Panc1 (cell line): Measurements from ENCODE around the gene PIGL. TPM values are rescaled to one million over a fixed set of nuclear protein-coding genes. Genes with fewer than 3 reads are reported as not detected.

Experiments
- ATAC-seq: fragments of 200-7000 bp; cut with Tn5 transposase; 2 replicates; pipeline ENCODE4 v1.9.1; 2020; ENCODE audit warnings: mild to moderate bottlenecking, moderate library complexity
- BruUV-seq: library from RNA; stranded (reverse); fragments of 400-500 nt; replicated peaks from 2 replicates; lab custom pipeline; 2021; lab: Mats Ljungman, UMichigan
- CTCF ChIA-PET: fragments of 300-600 bp; sonication (Branson Sonifier 250); formaldehyde crosslinking; loops from one replicate; lab custom pipeline; 2022; ENCODE audit warnings: antibody characterized with exemption; lab: Charles Lee
- POLR2A ChIA-PET: fragments of 300-600 bp; sonication (Branson Sonifier 250); formaldehyde crosslinking; loops from one replicate; lab custom pipeline; 2022; ENCODE audit warnings: antibody characterized with exemption; lab: Charles Lee
- DNase-seq: peaks from one replicate; pipeline ENCODE4 v3.0.0-alpha.2; 2010; ENCODE audit warnings: low read depth, low spot score
- H3K27ac ChIP-seq: 2 replicates; pipeline ENCODE4 v1.5.1; 2011; ENCODE audit warnings: mild to moderate bottlenecking, low read length, inconsistent platforms
- H3K27me3 ChIP-seq: fragments of 200-500 bp; sonication (Bioruptor generic); 2 replicates; pipeline ENCODE4 v1.6.0; 2014; ENCODE audit warnings: low read length, inconsistent platforms; ENCODE audit not compliant: control insufficient read depth, insufficient read depth
- H3K36me3 ChIP-seq: fragments of 200-500 bp; sonication (Bioruptor generic); 2 replicates; pipeline ENCODE4 v1.5.1; 2014; ENCODE audit warnings: inconsistent platforms, mild to moderate bottlenecking, low read length, moderate library complexity; ENCODE audit not compliant: control insufficient read depth, insufficient read depth
- H3K4me1 ChIP-seq: 2 replicates; pipeline ENCODE4 v1.5.1; 2011; ENCODE audit warnings: inconsistent platforms, mild to moderate bottlenecking, low read length, moderate library complexity; ENCODE audit not compliant: control insufficient read depth, insufficient read depth
- H3K4me3 ChIP-seq, 2 experiments: 2 replicates each; pipeline ENCODE4 v1.5.1; 2011 to 2012; ENCODE audit warnings: low read depth in 2 of 2, low read length in 2 of 2, mild to moderate bottlenecking in 2 of 2, inconsistent platforms in 1 of 2, moderate library complexity in 1 of 2
- H3K9me3 ChIP-seq: fragments of 200-500 bp; sonication (Bioruptor generic); 2 replicates; pipeline ENCODE4 v1.5.1; 2014; ENCODE audit warnings: low read depth, mild to moderate bottlenecking, inconsistent platforms, low read length, moderate library complexity; ENCODE audit not compliant: control insufficient read depth, insufficient read depth
- CTCF ChIP-seq: fragments of 450-650 bp; IDR thresholded peaks from 2 replicates; pipeline ENCODE4 v1.5.1; 2017; ENCODE audit warnings: mild to moderate bottlenecking
- POLR2AphosphoS5 ChIP-seq: IDR thresholded peaks from 2 replicates; pipeline ENCODE4 v1.6.1; 2012; ENCODE audit warnings: mild to moderate bottlenecking, low read depth, low read length, moderate library complexity
- REST ChIP-seq, 2 experiments: IDR thresholded peaks; 2 replicates each; pipeline ENCODE4 v1.6.1; 2011 to 2012; ENCODE audit warnings: low read depth in 2 of 2, control low read depth in 1 of 2, low read length in 1 of 2, mild to moderate bottlenecking in 1 of 2, moderate library complexity in 1 of 2; ENCODE audit not compliant: insufficient read depth in 1 of 2
- SIN3A ChIP-seq: IDR thresholded peaks from 2 replicates; pipeline ENCODE4 v1.6.1; 2012; ENCODE audit warnings: low read depth, mild to moderate bottlenecking, low read length, moderate library complexity, borderline replicate concordance; ENCODE audit not compliant: insufficient read depth
- TCF7L2 ChIP-seq: IDR thresholded peaks from 2 replicates; pipeline ENCODE4 v1.6.1; 2011; ENCODE audit warnings: mild to moderate bottlenecking, low read depth, low read length, inconsistent platforms
- in situ Hi-C: cut with HindIII; loops from 2 replicates; pipeline ENCODE4 v1.10.0; 2016; ENCODE audit warnings: low sequenced_read_pairs, low pct_unique_long_range_greater_than_20kb
- intact Hi-C: fragments of 100-400 bp; cut with micrococcal nuclease; formaldehyde crosslinking; loops from one replicate; pipeline ENCODE4 v1.10.0; 2022; ENCODE audit not compliant: unreplicated experiment
- total RNA-seq: library from RNA; stranded (reverse); gene quantifications from one replicate; pipeline ENCODE4 v1.2.1, GENCODE V29; 2021; ENCODE audit not compliant: unreplicated experiment

PIGL gene
- total RNA-seq, 1 experiment from 2014 or later, result 14.8 TPM

- in situ Hi-C loops (no loop called here), intact Hi-C loops (no loop called here)
- no peaks in the 10 kb centered on the region for H3K9me3 ChIP-seq
- CTCF ChIA-PET, result no interaction called here
- no peaks in the 10 kb centered on the region for H3K4me1 ChIP-seq
- TF ChIP-seq REST (IDR thresholded peaks at IDR 0.05; ENCODE audit: insufficient read depth in 1 of 2, low read depth in 2 of 2, low read length in 1 of 2), result no peak
- TF ChIP-seq CTCF, result no peak
- no peak for TF ChIP-seq SIN3A
- no peak for TF ChIP-seq POLR2AphosphoS5
- TF ChIP-seq TCF7L2, result no peak
- POLR2A ChIA-PET, result no interaction called here
- BruUV-seq, result no TSS peak
- H3K27ac ChIP-seq, result peak overlapping the region; percentile 1; the same call in 1 of the 2 replicates
- ATAC-seq (no peak), DNase-seq (no peak)
- no peaks in the 10 kb centered on the region for H3K36me3 ChIP-seq
- no peaks in the 10 kb centered on the region for H3K27me3 ChIP-seq
- H3K4me3 ChIP-seq, result no peak overlapping the region
Measured at GRCh38 chr17:16250635-16251034, 33.6 kb downstream of the PIGL start.

- CTCF ChIA-PET, result no interaction called here
Measured at GRCh38 chr17:16251043-16251442, 34.0 kb downstream of the PIGL start.

More at GRCh38 chr17:16251043-16251442, 34.0 kb downstream of the PIGL start:
- H3K9me3 ChIP-seq, result no peaks in the 10 kb centered on the region
- no peak for ATAC-seq
- no peak overlapping the region for H3K27ac ChIP-seq
- no peaks in the 10 kb centered on the region for H3K36me3 ChIP-seq
- DNase-seq, result no peak
- no TSS peak for BruUV-seq
- peaks cover 3% of the 10 kb centered on the region; the same call in 1 of the 2 replicates for H3K4me1 ChIP-seq
- in situ Hi-C loops, result no loop called here
- intact Hi-C loops, result no loop called here
- POLR2A ChIA-PET, result no interaction called here
- no peaks in the 10 kb centered on the region for H3K27me3 ChIP-seq
- TF ChIP-seq SIN3A, result no peak
- no peak for TF ChIP-seq REST (IDR thresholded peaks at IDR 0.05; ENCODE audit: insufficient read depth in 1 of 2, low read depth in 2 of 2, low read length in 1 of 2)
- TF ChIP-seq TCF7L2, result no peak
- TF ChIP-seq CTCF, result no peak
- no peak for TF ChIP-seq POLR2AphosphoS5
- no peak overlapping the region for H3K4me3 ChIP-seq
